ENCODE data around the gene NCAPG2. TPM values are rescaled to one million over a fixed set of nuclear protein-coding genes. Genes with fewer than 3 reads are reported as not detected.

The NCAPG2 gene
- total and polyA plus RNA-seq, 2 of the 13 experiments (the other 11 are each of a cell fraction or from before 2014, with no cell fraction given), result 15.1 to 30.7 TPM

- TF ChIP-seq ZSCAN5A (CRISPR knock-in tag; IDR thresholded peaks at IDR 0.05; ENCODE audit: borderline replicate concordance) (no peak), ZNF260 (CRISPR knock-in tag; IDR thresholded peaks at IDR 0.05; ENCODE audit: borderline replicate concordance, low read depth) (no peak)
- 100% methylated on average over 1 of the region's 4 CpGs for WGBS (ENCODE audit: low lambda C conversion rate)
- DNase-seq (ENCODE audit: low spot score) (no peak), FAIRE-seq (no peak), ATAC-seq (no peak)
- in situ Hi-C loops (cut with HindIII; ENCODE audit: extremely low pct_ligation_motif_present, low pct_unique_long_range_greater_than_20kb) (no loop called here), intact Hi-C loops (cut with micrococcal nuclease; ENCODE audit: unreplicated experiment) (no loop called here)
- H3K4me3 ChIP-seq (replicated peaks in 1 of 3; ENCODE audit: insufficient read depth in 1 of 3, low read depth in 2 of 3, low read length in 3 of 3), result no peak overlapping the region
- no peaks in the 10 kb centered on the region for H3K27me3 ChIP-seq (ENCODE audit: control insufficient read depth in 1 of 2, insufficient read depth in 2 of 2, low read length in 2 of 2)
- no peak overlapping the region for H3K27ac ChIP-seq (ENCODE audit: extremely low read length, insufficient read depth, low read length)
- no peaks in the 10 kb centered on the region for H3K4me1 ChIP-seq (ENCODE audit: insufficient read depth, low read length)
- no peak overlapping the region for H3K9ac ChIP-seq (ENCODE audit: insufficient read depth, low read depth, low read length)
- H3K79me2 ChIP-seq (ENCODE audit: insufficient read depth, low read length), result no peaks in the 10 kb centered on the region
- ChIA-PET POLR2A (no interaction called here), CTCF (ENCODE audit: low intra/inter-chr PET ratio, low total read pairs) (no interaction called here)
- no peak overlapping the region for H2AFZ ChIP-seq (ENCODE audit: low read length)
- H3K9me3 ChIP-seq (ENCODE audit: low read length), result no peaks in the 10 kb centered on the region
- H3K4me2 ChIP-seq (ENCODE audit: low read depth, low read length), result no peak overlapping the region
- H3K36me3 ChIP-seq (replicated peaks in 1 of 2; ENCODE audit: control insufficient read depth in 1 of 2, insufficient read depth in 2 of 2, low read length in 2 of 2), result no peaks in the 10 kb centered on the region
- no TSS peak for BruUV-seq (replicated peaks)
- H4K20me1 ChIP-seq (ENCODE audit: insufficient read depth, low read length), result no peaks in the 10 kb centered on the region
These were observed 92.1 kb downstream of the NCAPG2 start for GRCh38 chr7:158612546-158612945.

- DNase-seq (ENCODE audit: low spot score), result no peak
- no peak for FAIRE-seq
- Histone ChIP-seq H3K4me3 (replicated peaks in 1 of 3; ENCODE audit: insufficient read depth in 1 of 3, low read depth in 2 of 3, low read length in 3 of 3) (no peak overlapping the region), H3K9ac (ENCODE audit: insufficient read depth, low read depth, low read length) (no peak overlapping the region), H3K9me3 (ENCODE audit: low read length) (no peaks in the 10 kb centered on the region), H2AFZ (ENCODE audit: low read length) (no peak overlapping the region), H3K4me1 (ENCODE audit: insufficient read depth, low read length) (no peaks in the 10 kb centered on the region), H3K27ac (ENCODE audit: extremely low read length, insufficient read depth, low read length) (no peak overlapping the region), H4K20me1 (ENCODE audit: insufficient read depth, low read length) (no peaks in the 10 kb centered on the region), H3K4me2 (ENCODE audit: low read depth, low read length) (no peak overlapping the region), H3K79me2 (ENCODE audit: insufficient read depth, low read length) (no peaks in the 10 kb centered on the region), H3K27me3 (ENCODE audit: control insufficient read depth in 1 of 2, insufficient read depth in 2 of 2, low read length in 2 of 2) (no peaks in the 10 kb centered on the region), H3K36me3 (replicated peaks in 1 of 2; ENCODE audit: control insufficient read depth in 1 of 2, insufficient read depth in 2 of 2, low read length in 2 of 2) (no peaks in the 10 kb centered on the region)
- in situ Hi-C loops (cut with HindIII; ENCODE audit: extremely low pct_ligation_motif_present, low pct_unique_long_range_greater_than_20kb), result no loop called here
- intact Hi-C loops (cut with micrococcal nuclease; ENCODE audit: unreplicated experiment), result no loop called here
- CTCF ChIA-PET (ENCODE audit: low intra/inter-chr PET ratio, low total read pairs), result no interaction called here
- WGBS (ENCODE audit: low lambda C conversion rate), result 100% methylated on average over 4 of the region's 8 CpGs
- POLR2A ChIA-PET, result no interaction called here
- no peak for ATAC-seq
- no TSS peak for BruUV-seq (replicated peaks)
- no peak for TF ChIP-seq KDM4B (CRISPR knock-in tag; IDR thresholded peaks at IDR 0.05)
- TF ChIP-seq CENPX (CRISPR knock-in tag; IDR thresholded peaks at IDR 0.05), result no peak
- TF ChIP-seq ZNF672 (CRISPR knock-in tag; IDR thresholded peaks at IDR 0.05), result no peak
- TF ChIP-seq NR2C2 (CRISPR knock-in tag; IDR thresholded peaks at IDR 0.05; ENCODE audit: borderline replicate concordance), result no peak
- no peak for TF ChIP-seq ZNF629 (CRISPR knock-in tag; conservative IDR thresholded peaks at IDR 0.05)
- no peak for TF ChIP-seq MTA3 (CRISPR knock-in tag; IDR thresholded peaks at IDR 0.05)
- TF ChIP-seq, protein P1, sequence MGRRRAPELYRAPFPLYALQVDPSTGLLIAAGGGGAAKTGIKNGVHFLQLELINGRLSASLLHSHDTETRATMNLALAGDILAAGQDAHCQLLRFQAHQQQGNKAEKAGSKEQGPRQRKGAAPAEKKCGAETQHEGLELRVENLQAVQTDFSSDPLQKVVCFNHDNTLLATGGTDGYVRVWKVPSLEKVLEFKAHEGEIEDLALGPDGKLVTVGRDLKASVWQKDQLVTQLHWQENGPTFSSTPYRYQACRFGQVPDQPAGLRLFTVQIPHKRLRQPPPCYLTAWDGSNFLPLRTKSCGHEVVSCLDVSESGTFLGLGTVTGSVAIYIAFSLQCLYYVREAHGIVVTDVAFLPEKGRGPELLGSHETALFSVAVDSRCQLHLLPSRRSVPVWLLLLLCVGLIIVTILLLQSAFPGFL (CRISPR knock-in tag; IDR thresholded peaks at IDR 0.05), result no peak
- TF ChIP-seq, protein P2, sequence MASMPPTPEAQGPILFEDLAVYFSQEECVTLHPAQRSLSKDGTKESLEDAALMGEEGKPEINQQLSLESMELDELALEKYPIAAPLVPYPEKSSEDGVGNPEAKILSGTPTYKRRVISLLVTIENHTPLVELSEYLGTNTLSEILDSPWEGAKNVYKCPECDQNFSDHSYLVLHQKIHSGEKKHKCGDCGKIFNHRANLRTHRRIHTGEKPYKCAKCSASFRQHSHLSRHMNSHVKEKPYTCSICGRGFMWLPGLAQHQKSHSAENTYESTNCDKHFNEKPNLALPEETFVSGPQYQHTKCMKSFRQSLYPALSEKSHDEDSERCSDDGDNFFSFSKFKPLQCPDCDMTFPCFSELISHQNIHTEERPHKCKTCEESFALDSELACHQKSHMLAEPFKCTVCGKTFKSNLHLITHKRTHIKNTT (CRISPR knock-in tag; IDR thresholded peaks at IDR 0.05), result no peak
- no peak for TF ChIP-seq SRY (CRISPR knock-in tag; IDR thresholded peaks at IDR 0.05)
- TF ChIP-seq ZNF850 (CRISPR knock-in tag; conservative IDR thresholded peaks at IDR 0.05), result no peak
- no peak for TF ChIP-seq ZZZ3 (CRISPR knock-in tag; IDR thresholded peaks at IDR 0.05; ENCODE audit: borderline replicate concordance)
- no peak for TF ChIP-seq ZBTB34 (CRISPR knock-in tag; IDR thresholded peaks at IDR 0.05)
- TF ChIP-seq ZKSCAN5 (CRISPR knock-in tag; IDR thresholded peaks at IDR 0.05), result no peak
- TF ChIP-seq CC2D1A (CRISPR knock-in tag; IDR thresholded peaks at IDR 0.05), result no peak
These were observed 93.1 kb downstream of the NCAPG2 start for GRCh38 chr7:158611541-158611940.

All from HepG2 (cell line).